PC-9 (cell line): ENCODE data around the gene KIF26B.

Source experiments
- CTCF ChIP-seq: fragments of 200-600 bp; sonication (generic); conservative IDR thresholded peaks from 2 replicates; pipeline ENCODE4 v1.6.1; 2017; ENCODE audit warnings: mixed run types, antibody characterized with exemption, mild to moderate bottlenecking, moderate library complexity
- EZH2 ChIP-seq: fragments of 200-600 bp; sonication (generic); IDR thresholded peaks from 2 replicates; pipeline ENCODE4 v1.8.0; 2017; ENCODE audit warnings: antibody characterized with exemption, low read depth

DNA sequence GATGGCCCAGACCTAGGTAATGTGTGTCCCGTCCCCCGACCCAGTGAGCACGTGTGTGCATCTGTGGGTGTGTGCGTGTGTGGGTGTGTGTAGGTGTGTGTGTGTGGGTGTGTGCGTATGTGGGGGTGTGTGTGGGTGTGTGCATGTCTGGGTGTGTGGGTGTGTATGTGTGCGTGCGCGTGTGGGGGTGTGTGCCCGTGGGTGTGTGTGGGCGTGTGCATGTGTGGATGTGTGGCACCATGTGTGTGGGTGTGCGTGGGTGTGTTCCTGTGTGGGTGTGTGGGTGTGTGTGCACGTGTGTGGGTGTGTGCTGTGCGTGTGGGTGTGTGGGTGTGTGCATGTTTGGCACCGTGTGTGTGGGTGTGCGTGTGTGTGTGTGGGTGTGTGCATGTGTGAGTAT is 309.5 kb downstream of the KIF26B start:
- TF ChIP-seq CTCF = no peak
- TF ChIP-seq EZH2 = no peak
